ENCODE measurements around the gene ITGA2. TPM values are rescaled to one million over a fixed set of nuclear protein-coding genes. Genes with fewer than 3 reads are reported as not detected.

Gene ITGA2
- total RNA-seq, 2 donors from 2014 or later: 0.79 to 1.7 TPM

GRCh38 chr5:53034832-53035231 lies 45.7 kb downstream of the ITGA2 start:
- no peak for DNase-seq
- ATAC-seq (replicated peaks in 1 of 2): no peak
- Mint-ChIP-seq H3K4me1 (ENCODE audit: low read depth) (peaks cover 48% of the 10 kb centered on the region), H3K4me3 (no peak overlapping the region), H3K27ac (no peak overlapping the region), H3K27me3 (ENCODE audit: low read depth) (peaks cover 3% of the 10 kb centered on the region), H3K36me3 (ENCODE audit: insufficient read depth in 2 of 2) (peaks cover 0 to under 1% of the 10 kb centered on the region in 2 donors), H3K9me3 (no peaks in the 10 kb centered on the region)

GRCh38 chr5:53035868-53036381 lies 46.8 kb downstream of the ITGA2 start:
- Mint-ChIP-seq H3K36me3 (ENCODE audit: insufficient read depth in 2 of 2) (no peaks in the 10 kb centered on the region), H3K4me3 (no peak overlapping the region), H3K4me1 (ENCODE audit: low read depth) (peaks cover 48% of the 10 kb centered on the region), H3K9me3 (no peaks in the 10 kb centered on the region), H3K27me3 (ENCODE audit: low read depth) (peaks cover 10% of the 10 kb centered on the region), H3K27ac (no peak overlapping the region)
- no peak for DNase-seq
- peak in 1 of 2 donors; percentile 8 for ATAC-seq (replicated peaks in 1 of 2)

GRCh38 chr5:53037141-53037859 lies 48.1 kb downstream of the ITGA2 start:
- H3K4me1 Mint-ChIP-seq (ENCODE audit: low read depth): peaks cover 48% of the 10 kb centered on the region
- H3K27ac Mint-ChIP-seq: no peak overlapping the region
- no peaks in the 10 kb centered on the region for H3K9me3 Mint-ChIP-seq
- no peak overlapping the region for H3K4me3 Mint-ChIP-seq
- peaks cover 10% of the 10 kb centered on the region for H3K27me3 Mint-ChIP-seq (ENCODE audit: low read depth)
- ATAC-seq (replicated peaks in 1 of 2) (no peak), DNase-seq (no peak)
- H3K36me3 Mint-ChIP-seq (ENCODE audit: insufficient read depth in 2 of 2): no peaks in the 10 kb centered on the region

- no peaks in the 10 kb centered on the region for H3K9me3 Mint-ChIP-seq
Observed at GRCh38 chr5:53038196-53038847, 49.2 kb downstream of the ITGA2 start.

GRCh38 chr5:53039855-53040254 lies 50.7 kb downstream of the ITGA2 start:
- DNase-seq: no peak
- Mint-ChIP-seq H3K4me3 (peak overlapping the region in 1 of 2 donors; percentile 21), H3K27ac (no peak overlapping the region), H3K4me1 (ENCODE audit: low read depth) (peaks cover 61% of the 10 kb centered on the region), H3K36me3 (ENCODE audit: insufficient read depth in 2 of 2) (no peaks in the 10 kb centered on the region), H3K9me3 (no peaks in the 10 kb centered on the region), H3K27me3 (ENCODE audit: low read depth) (peaks cover 17% of the 10 kb centered on the region)
- ATAC-seq (replicated peaks in 1 of 2): no peak

More at GRCh38 chr5:53038196-53038847, 49.2 kb downstream of the ITGA2 start:
- H3K4me3 Mint-ChIP-seq: no peak overlapping the region
- H3K27me3 Mint-ChIP-seq (ENCODE audit: low read depth): peaks cover 17% of the 10 kb centered on the region
- H3K27ac Mint-ChIP-seq: no peak overlapping the region
- H3K36me3 Mint-ChIP-seq (ENCODE audit: insufficient read depth in 2 of 2): no peaks in the 10 kb centered on the region
- peaks cover 46% of the 10 kb centered on the region for H3K4me1 Mint-ChIP-seq (ENCODE audit: low read depth)
- no peak for ATAC-seq (replicated peaks in 1 of 2)
- DNase-seq: no peak

- H3K27ac Mint-ChIP-seq: peak overlapping the region; percentile 22
- H3K36me3 Mint-ChIP-seq (ENCODE audit: insufficient read depth in 2 of 2): no peaks in the 10 kb centered on the region
- H3K27me3 Mint-ChIP-seq (ENCODE audit: low read depth): peaks cover 20% of the 10 kb centered on the region
- peak overlapping the region; percentile 13 to 72 for H3K4me3 Mint-ChIP-seq
- DNase-seq (peak in 1 of 2 donors; percentile 41), ATAC-seq (replicated peaks in 1 of 2) (peak; percentile 94)
- no peaks in the 10 kb centered on the region for H3K9me3 Mint-ChIP-seq
- peaks cover 71% of the 10 kb centered on the region for H3K4me1 Mint-ChIP-seq (ENCODE audit: low read depth)
Observed at GRCh38 chr5:53041071-53041692, 52.0 kb downstream of the ITGA2 start.

DNA sequence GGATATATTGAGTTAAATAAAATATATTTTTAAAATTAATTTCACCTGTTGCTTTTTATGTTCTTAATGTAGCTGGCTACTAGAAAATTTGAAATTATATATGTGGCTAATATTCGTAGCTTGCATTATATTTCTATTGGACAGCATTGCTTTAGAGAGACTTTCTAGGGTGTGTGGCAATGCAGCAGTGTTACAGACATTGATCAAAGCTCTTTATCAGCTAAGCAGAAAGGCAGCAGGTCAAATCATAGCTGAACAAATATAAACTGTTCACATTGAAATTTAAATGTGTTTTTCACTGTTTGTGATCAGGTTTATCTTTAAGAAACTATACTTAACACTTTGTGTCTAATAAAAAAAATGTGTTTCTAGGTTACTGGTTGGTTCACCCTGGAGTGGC lies 52.6 kb downstream of the ITGA2 start:
- ATAC-seq (replicated peaks in 1 of 2) (no peak), DNase-seq (no peak)
- H3K9me3 Mint-ChIP-seq: no peaks in the 10 kb centered on the region
- no peak overlapping the region for H3K27ac Mint-ChIP-seq
- H3K27me3 Mint-ChIP-seq (ENCODE audit: low read depth): peaks cover 25% of the 10 kb centered on the region
- H3K4me1 Mint-ChIP-seq (ENCODE audit: low read depth): peaks cover 71% of the 10 kb centered on the region
- H3K36me3 Mint-ChIP-seq (ENCODE audit: insufficient read depth in 2 of 2): no peaks in the 10 kb centered on the region
- no peak overlapping the region for H3K4me3 Mint-ChIP-seq

DNA sequence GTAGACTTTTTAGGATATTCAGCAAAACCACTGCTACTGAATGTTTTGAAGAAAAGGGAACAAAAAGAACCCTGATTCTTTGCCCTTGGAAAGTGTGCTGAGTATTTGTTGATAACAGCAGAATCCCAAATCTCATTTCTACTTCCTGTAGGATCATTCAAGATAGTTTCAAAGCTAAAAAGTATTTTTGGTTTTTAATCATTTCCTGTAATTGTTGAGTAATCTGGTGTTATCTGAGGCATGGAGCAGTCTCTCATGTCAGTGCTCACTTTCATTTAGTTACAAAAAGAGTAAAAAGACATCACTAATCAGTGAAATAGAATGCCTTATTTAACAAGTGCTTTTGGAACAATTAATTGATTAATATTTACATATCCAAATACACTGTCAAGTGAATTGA lies 56.1 kb downstream of the ITGA2 start:
- Mint-ChIP-seq H3K27ac (no peak overlapping the region), H3K27me3 (ENCODE audit: low read depth) (peaks cover 38% of the 10 kb centered on the region), H3K4me3 (no peak overlapping the region), H3K9me3 (no peaks in the 10 kb centered on the region), H3K4me1 (ENCODE audit: low read depth) (peaks cover 61% of the 10 kb centered on the region), H3K36me3 (ENCODE audit: insufficient read depth in 2 of 2) (no peaks in the 10 kb centered on the region)
- DNase-seq (no peak), ATAC-seq (replicated peaks in 1 of 2) (no peak)

DNA sequence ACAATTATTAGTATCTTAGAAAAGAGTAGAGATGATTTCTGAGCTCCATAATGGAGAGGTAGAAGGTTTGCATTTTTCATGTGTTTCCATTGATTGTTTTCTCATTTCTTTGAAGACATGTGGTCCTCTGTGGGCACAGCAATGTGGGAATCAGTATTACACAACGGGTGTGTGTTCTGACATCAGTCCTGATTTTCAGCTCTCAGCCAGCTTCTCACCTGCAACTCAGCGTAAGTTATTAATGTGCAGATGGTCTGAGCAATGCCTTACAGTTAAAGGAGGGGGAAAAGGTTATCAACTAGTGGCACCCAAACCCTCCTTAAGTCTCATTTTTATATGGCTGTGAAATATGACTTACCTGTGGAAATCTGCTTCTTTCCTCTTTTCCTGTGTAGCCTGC lies 59.1 kb downstream of the ITGA2 start:
- Mint-ChIP-seq H3K9me3 (no peaks in the 10 kb centered on the region), H3K27ac (no peak overlapping the region), H3K4me3 (no peak overlapping the region), H3K36me3 (ENCODE audit: insufficient read depth in 2 of 2) (no peaks in the 10 kb centered on the region), H3K4me1 (ENCODE audit: low read depth) (peaks cover 34% of the 10 kb centered on the region), H3K27me3 (ENCODE audit: low read depth) (peaks cover 34% of the 10 kb centered on the region)
- DNase-seq: no peak
- ATAC-seq (replicated peaks in 1 of 2): peak; percentile 29 to 63

- ATAC-seq (replicated peaks in 1 of 2): no peak
- H3K27ac Mint-ChIP-seq: no peak overlapping the region
- H3K9me3 Mint-ChIP-seq: no peaks in the 10 kb centered on the region
- H3K36me3 Mint-ChIP-seq (ENCODE audit: insufficient read depth in 2 of 2): no peaks in the 10 kb centered on the region
- peaks cover 7% of the 10 kb centered on the region for H3K4me1 Mint-ChIP-seq (ENCODE audit: low read depth)
- peaks cover 27% of the 10 kb centered on the region for H3K27me3 Mint-ChIP-seq (ENCODE audit: low read depth)
- no peak overlapping the region for H3K4me3 Mint-ChIP-seq
- DNase-seq: no peak
Observed at GRCh38 chr5:53052499-53052898, 63.3 kb downstream of the ITGA2 start.

DNA sequence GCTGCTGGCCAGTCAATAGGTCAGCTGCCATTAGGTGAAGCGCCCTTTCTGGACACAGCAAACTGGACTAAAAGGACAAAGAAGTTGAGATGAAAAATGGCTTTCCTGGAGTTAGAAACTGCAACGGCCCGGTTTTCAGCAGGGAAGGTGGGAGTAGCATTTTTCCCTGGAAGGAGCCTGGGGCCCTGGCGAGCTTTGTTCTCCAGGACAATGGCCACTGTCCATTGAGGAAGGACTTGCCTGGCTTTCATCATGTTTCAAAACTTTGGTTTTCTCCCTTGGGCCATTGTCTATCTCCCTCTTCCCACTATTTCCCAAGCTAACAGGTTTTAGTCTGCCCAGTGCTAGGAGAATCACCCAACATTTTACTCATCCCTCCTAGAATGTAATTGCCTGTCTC lies 64.2 kb downstream of the ITGA2 start:
- H3K36me3 Mint-ChIP-seq (ENCODE audit: insufficient read depth in 2 of 2): no peaks in the 10 kb centered on the region

DNA sequence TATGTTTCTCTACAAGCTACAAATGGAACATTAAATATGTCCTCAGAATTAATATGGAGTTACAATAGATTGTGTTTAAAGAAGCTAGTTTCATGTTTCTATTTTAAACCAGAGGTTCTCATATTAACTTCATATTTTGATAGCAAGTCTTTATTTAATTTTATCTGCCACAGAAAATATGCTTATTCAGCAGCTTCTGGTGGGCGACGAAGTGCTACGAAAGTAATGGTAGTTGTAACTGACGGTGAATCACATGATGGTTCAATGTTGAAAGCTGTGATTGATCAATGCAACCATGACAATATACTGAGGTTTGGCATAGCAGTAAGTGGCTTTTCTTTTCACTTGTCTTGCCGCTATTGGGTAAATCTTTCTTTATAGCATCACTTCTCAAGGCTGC lies 66.2 kb downstream of the ITGA2 start:
- DNase-seq: no peak
- H3K9me3 Mint-ChIP-seq: no peaks in the 10 kb centered on the region
- no peaks in the 10 kb centered on the region for H3K36me3 Mint-ChIP-seq (ENCODE audit: insufficient read depth in 2 of 2)
- H3K27me3 Mint-ChIP-seq (ENCODE audit: low read depth): peaks cover 37% of the 10 kb centered on the region
- H3K27ac Mint-ChIP-seq: no peak overlapping the region
- no peak overlapping the region for H3K4me3 Mint-ChIP-seq
- no peaks in the 10 kb centered on the region for H3K4me1 Mint-ChIP-seq (ENCODE audit: low read depth)
- no peak for ATAC-seq (replicated peaks in 1 of 2)

More for the DNA sequence above, 64.2 kb downstream of the ITGA2 start:
- H3K4me1 Mint-ChIP-seq (ENCODE audit: low read depth): peaks cover under 1% of the 10 kb centered on the region
- DNase-seq (no peak), ATAC-seq (replicated peaks in 1 of 2) (no peak)
- H3K4me3 Mint-ChIP-seq: no peak overlapping the region
- H3K27me3 Mint-ChIP-seq (ENCODE audit: low read depth): peaks cover 25% of the 10 kb centered on the region
- no peak overlapping the region for H3K27ac Mint-ChIP-seq
- no peaks in the 10 kb centered on the region for H3K9me3 Mint-ChIP-seq

DNA sequence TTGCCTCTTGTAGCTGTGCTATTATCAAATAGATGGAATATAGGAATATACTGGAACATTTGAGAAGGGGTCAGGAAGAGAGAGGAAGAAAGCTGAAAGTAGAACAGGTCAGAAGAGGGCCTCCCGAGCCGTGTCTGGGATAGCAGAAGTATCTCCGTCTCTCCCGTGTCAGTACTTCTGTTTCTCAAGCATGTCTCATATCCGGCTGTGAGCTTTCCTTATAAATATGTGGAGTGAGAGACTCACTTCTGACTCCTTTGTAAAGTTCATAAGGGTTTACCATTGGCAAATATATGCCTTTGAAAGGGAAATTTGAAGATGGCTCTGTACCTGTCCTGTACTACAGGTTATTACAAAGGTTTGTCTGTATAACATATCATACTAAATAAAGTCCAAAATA lies 70.1 kb downstream of the ITGA2 start:
- Mint-ChIP-seq H3K4me1 (ENCODE audit: low read depth) (no peaks in the 10 kb centered on the region), H3K27me3 (ENCODE audit: low read depth) (peaks cover 51% of the 10 kb centered on the region), H3K36me3 (ENCODE audit: insufficient read depth in 2 of 2) (peaks cover 0 to 1% of the 10 kb centered on the region in 2 donors), H3K27ac (no peak overlapping the region), H3K9me3 (no peaks in the 10 kb centered on the region), H3K4me3 (no peak overlapping the region)
- ATAC-seq (replicated peaks in 1 of 2): no peak
- DNase-seq: no peak
